ENCODE measurements around the gene AGBL4. TPM values are rescaled to one million over a fixed set of nuclear protein-coding genes. Genes with fewer than 3 reads are reported as not detected.

AGBL4 gene
- total and polyA plus RNA-seq, 2 of the 4 experiments (the other 2 are of a cell fraction) = not detected

- Histone ChIP-seq H2AK5ac (ENCODE audit: low read depth, low read length) (no peak overlapping the region), H3K56ac (ENCODE audit: extremely low read depth, insufficient read depth, low read length) (no peak overlapping the region), H3K27me3 (ENCODE audit: control insufficient read depth, insufficient read depth, low read length) (no peaks in the 10 kb centered on the region), H4K91ac (ENCODE audit: insufficient read depth, low read depth, low read length) (no peak overlapping the region), H4K8ac (ENCODE audit: low read depth in 2 of 2, low read length in 2 of 2) (no peak overlapping the region), H3K36me3 (ENCODE audit: control insufficient read depth, insufficient read depth, low read length) (no peaks in the 10 kb centered on the region), H2BK5ac (ENCODE audit: low read depth, low read length, poor library complexity, severe bottlenecking) (no peak overlapping the region), H2BK15ac (ENCODE audit: low read depth, low read length) (no peak overlapping the region), H3K27ac (ENCODE audit: insufficient read depth, low read length) (no peak overlapping the region), H4K5ac (ENCODE audit: low read depth, low read length) (no peak overlapping the region), H2AK9ac (replicated peaks; ENCODE audit: low read depth, low read length, poor library complexity) (no peak overlapping the region), H3K9ac (ENCODE audit: low read depth, low read length) (no peak overlapping the region), H3K4ac (ENCODE audit: low read depth, low read length) (no peak overlapping the region), H3K79me1 (ENCODE audit: low read depth in 1 of 2, low read length in 2 of 2) (no peaks in the 10 kb centered on the region), H3K4me3 (ENCODE audit: insufficient read depth, low read depth, low read length) (no peak overlapping the region), H2BK120ac (ENCODE audit: low read depth, low read length) (no peak overlapping the region), H2BK20ac (ENCODE audit: low read depth, low read length) (no peak overlapping the region), H4K20me1 (ENCODE audit: insufficient read depth, low read length) (no peaks in the 10 kb centered on the region), H3K9me1 (ENCODE audit: insufficient read depth, low read length) (no peaks in the 10 kb centered on the region), H3K9me3 (ENCODE audit: control insufficient read depth, insufficient read depth, low read length) (peaks cover 18% of the 10 kb centered on the region), H2AFZ (replicated peaks; ENCODE audit: low read length, poor library complexity) (no peak overlapping the region), H3K18ac (ENCODE audit: low read depth, low read length) (no peak overlapping the region), H3K14ac (replicated peaks; ENCODE audit: low read depth, low read length) (no peak overlapping the region), H3K23ac (ENCODE audit: low read depth, low read length) (no peak overlapping the region), H3K4me2 (ENCODE audit: low read depth, low read length) (no peak overlapping the region), H3K4me1 (ENCODE audit: control insufficient read depth, insufficient read depth, low read length) (no peaks in the 10 kb centered on the region)
- ChIA-PET POLR2A (ENCODE audit: unreplicated experiment) (no interaction called here), CTCF (no interaction called here)
- TF ChIP-seq BHLHE40 (IDR thresholded peaks at IDR 0.05; ENCODE audit: low read depth, low read length) (no peak), RCOR1 (IDR thresholded peaks at IDR 0.05; ENCODE audit: insufficient replicate concordance, low read length) (no peak), CHD1 (IDR thresholded peaks at IDR 0.05; ENCODE audit: low read depth, low read length) (no peak), RAD21 (IDR thresholded peaks at IDR 0.05; ENCODE audit: low read length) (no peak), CEBPB (IDR thresholded peaks at IDR 0.05; ENCODE audit: low read depth, low read length) (no peak)
- TF ChIP-seq, protein P1, sequence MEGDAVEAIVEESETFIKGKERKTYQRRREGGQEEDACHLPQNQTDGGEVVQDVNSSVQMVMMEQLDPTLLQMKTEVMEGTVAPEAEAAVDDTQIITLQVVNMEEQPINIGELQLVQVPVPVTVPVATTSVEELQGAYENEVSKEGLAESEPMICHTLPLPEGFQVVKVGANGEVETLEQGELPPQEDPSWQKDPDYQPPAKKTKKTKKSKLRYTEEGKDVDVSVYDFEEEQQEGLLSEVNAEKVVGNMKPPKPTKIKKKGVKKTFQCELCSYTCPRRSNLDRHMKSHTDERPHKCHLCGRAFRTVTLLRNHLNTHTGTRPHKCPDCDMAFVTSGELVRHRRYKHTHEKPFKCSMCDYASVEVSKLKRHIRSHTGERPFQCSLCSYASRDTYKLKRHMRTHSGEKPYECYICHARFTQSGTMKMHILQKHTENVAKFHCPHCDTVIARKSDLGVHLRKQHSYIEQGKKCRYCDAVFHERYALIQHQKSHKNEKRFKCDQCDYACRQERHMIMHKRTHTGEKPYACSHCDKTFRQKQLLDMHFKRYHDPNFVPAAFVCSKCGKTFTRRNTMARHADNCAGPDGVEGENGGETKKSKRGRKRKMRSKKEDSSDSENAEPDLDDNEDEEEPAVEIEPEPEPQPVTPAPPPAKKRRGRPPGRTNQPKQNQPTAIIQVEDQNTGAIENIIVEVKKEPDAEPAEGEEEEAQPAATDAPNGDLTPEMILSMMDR (conservative IDR thresholded peaks at IDR 0.05; ENCODE audit: low read depth, low read length) = no peak
- intact Hi-C loops (cut with micrococcal nuclease) = no loop called here
- no peak for DNase-seq
- no TSS peak for BruUV-seq (replicated peaks)
- WGBS, 2 experiments (ENCODE audit: extremely low coverage in 2 of 2, insufficient read length in 1 of 2) = no CpG with 5 or more reads among the region's 1 CpG
- ATAC-seq (ENCODE audit: low read depth) = no peak
- dilution Hi-C loops (cut with HindIII; ENCODE audit: low sequenced_read_pairs, unreplicated experiment) = no loop called here
- in situ Hi-C loops (cut with MboI; ENCODE audit: low sequenced_read_pairs) = no loop called here
Measured at GRCh38 chr1:49200738-49201137, 823.0 kb downstream of the AGBL4 start.
